ENCODE results near the gene PRMT2. TPM values are rescaled to one million over a fixed set of nuclear protein-coding genes. Genes with fewer than 3 reads are reported as not detected.

Gene PRMT2
- total RNA-seq, 4 donors from 2014 or later, result 77.0 to 87.8 (median 82.3) TPM

- DNase-seq (ENCODE audit: low spot score) (no peak), ATAC-seq (ENCODE audit: low FRiP score) (no peak)
- no peak for TF ChIP-seq CTCF (IDR thresholded peaks at IDR 0.05)
Observed at GRCh38 chr21:46650476-46651098, 15.1 kb downstream of the PRMT2 start.

- no peak for ATAC-seq (ENCODE audit: low FRiP score)
- no peak for DNase-seq (ENCODE audit: low spot score)
Observed at GRCh38 chr21:46651121-46651520, 15.6 kb downstream of the PRMT2 start.

GRCh38 chr21:46655230-46655629 lies 19.8 kb downstream of the PRMT2 start:
- no peak for ATAC-seq (ENCODE audit: low FRiP score)
- no peak for TF ChIP-seq CTCF (IDR thresholded peaks at IDR 0.05)
- DNase-seq (ENCODE audit: low spot score), result no peak

More at GRCh38 chr21:46651121-46651520, 15.6 kb downstream of the PRMT2 start:
- TF ChIP-seq CTCF (IDR thresholded peaks at IDR 0.05), result no peak

- DNase-seq (ENCODE audit: low spot score) (no peak), ATAC-seq (ENCODE audit: low FRiP score) (no peak)
- no peak for TF ChIP-seq CTCF (IDR thresholded peaks at IDR 0.05)
Observed at GRCh38 chr21:46656820-46657219, 21.3 kb downstream of the PRMT2 start.

GRCh38 chr21:46660505-46660904 lies 25.0 kb downstream of the PRMT2 start:
- ATAC-seq (ENCODE audit: low FRiP score), result no peak
- no peak for DNase-seq (ENCODE audit: low spot score)
- TF ChIP-seq CTCF (IDR thresholded peaks at IDR 0.05), result no peak

- peak in 1 of 3 donors; percentile 65 for TF ChIP-seq CTCF (IDR thresholded peaks at IDR 0.05)
- DNase-seq (ENCODE audit: low spot score), result no peak
- ATAC-seq (ENCODE audit: low FRiP score), result peak; percentile 77
Observed at GRCh38 chr21:46661211-46661625, 25.7 kb downstream of the PRMT2 start.

- DNase-seq (ENCODE audit: low spot score), result no peak
- peak; percentile 23 for ATAC-seq (ENCODE audit: low FRiP score)
- no peak for TF ChIP-seq CTCF (IDR thresholded peaks at IDR 0.05)
Observed at GRCh38 chr21:46661642-46662366, 26.3 kb downstream of the PRMT2 start.

Measured in omental fat pad (tissue), 4 donors.